ENCODE results near the gene RBCK1. TPM values are rescaled to one million over a fixed set of nuclear protein-coding genes. Genes with fewer than 3 reads are reported as not detected.
A peak's percentile ranks its signal among the peaks of the same experiment; 100 is the strongest.

Gene RBCK1
- polyA plus RNA-seq, 3 donors: 66.8 to 110 (median 70.8) TPM

- Histone ChIP-seq H3K4me2 (replicated peaks; ENCODE audit: extremely low read depth, low read length, poor library complexity, severe bottlenecking) (no peak overlapping the region), H3K27ac (ENCODE audit: low read depth in 1 of 2, low read length in 2 of 2) (no peak overlapping the region), H2AFZ (ENCODE audit: insufficient read depth, low read depth, low read length, poor library complexity, severe bottlenecking) (no peak overlapping the region), H4K20me1 (ENCODE audit: insufficient read depth, low read length) (peaks cover 3% of the 10 kb centered on the region), H3K79me2 (ENCODE audit: insufficient read depth, low read length) (peaks cover 9% of the 10 kb centered on the region), H3K36me3 (replicated peaks in 1 of 2; ENCODE audit: control insufficient read depth in 1 of 2, insufficient read depth in 2 of 2, low read length in 2 of 2) (no peaks in the 10 kb centered on the region), H3K9ac (ENCODE audit: insufficient read depth, low read length, poor library complexity, severe bottlenecking) (no peak overlapping the region), H3K27me3 (ENCODE audit: control insufficient read depth in 2 of 2, insufficient read depth in 2 of 2, low read length in 2 of 2) (no peaks in the 10 kb centered on the region), H3K4me3 (replicated peaks in 1 of 3; ENCODE audit: low read depth in 2 of 3, low read length in 3 of 3) (no peak overlapping the region), H3K4me1 (ENCODE audit: control insufficient read depth in 1 of 2, insufficient read depth in 2 of 2, low read length in 2 of 2) (peaks cover 12 to 17% of the 10 kb centered on the region in 2 donors), H3K9me3 (replicated peaks in 1 of 2; ENCODE audit: control insufficient read depth in 1 of 2, insufficient read depth in 1 of 2, low read length in 2 of 2) (peaks cover 0 to 6% of the 10 kb centered on the region in 2 donors)
- H3K27ac Mint-ChIP-seq: no peak overlapping the region
- intact Hi-C loops (cut with micrococcal nuclease): loop anchor here in 1 of 2 donors (10.0 kb wide), 1 partner anchor 49 kb away; no protein-coding TSS in a partner anchor
- WGBS (ENCODE audit: insufficient coverage): 100% methylated on average over 4 of the region's 4 CpGs
- no peak overlapping the region for H3K4me3 Mint-ChIP-seq
- no peak for TF ChIP-seq CTCF (IDR thresholded peaks at IDR 0.05)
- no peaks in the 10 kb centered on the region for H3K36me3 Mint-ChIP-seq
- peaks cover 1 to 4% (median 3%) of the 10 kb centered on the region in 3 donors for H3K27me3 Mint-ChIP-seq (ENCODE audit: low read depth in 3 of 3)
- no peak for DNase-seq
- H3K9me3 Mint-ChIP-seq: peaks cover 1 to 7% (median 4%) of the 10 kb centered on the region in 7 donors
- peaks cover 14% of the 10 kb centered on the region for H3K4me1 Mint-ChIP-seq
These were observed 4.0 kb upstream of the RBCK1 start for GRCh38 chr20:404088-404487.

- Mint-ChIP-seq H3K36me3 (peaks cover 18% of the 10 kb centered on the region in 2 donors), H3K4me1 (peaks cover 28% of the 10 kb centered on the region), H3K9me3 (peaks cover 1 to 7% (median 4%) of the 10 kb centered on the region in 7 donors), H3K27ac (peak overlapping the region in 2 of 7 donors; percentile 52 to 88), H3K4me3 (peak overlapping the region; percentile 80 to 91), H3K27me3 (ENCODE audit: low read depth in 3 of 3) (peaks cover 1 to 4% (median 3%) of the 10 kb centered on the region in 3 donors)
- no peak overlapping the region for H3K27ac ChIP-seq (ENCODE audit: low read depth in 1 of 2, low read length in 2 of 2)
- peak overlapping the region in 1 of 3 experiments; percentile 99 for H3K4me3 ChIP-seq (replicated peaks in 1 of 3; ENCODE audit: low read depth in 2 of 3, low read length in 3 of 3)
- intact Hi-C loops (cut with micrococcal nuclease): loop anchor here (5.0 to 10.0 kb wide), 3 partner anchors 34 to 56 kb away; partner anchors contain the start of gene TBC1D20 (in 2 of the 2)
- peaks cover 31% of the 10 kb centered on the region for H3K79me2 ChIP-seq (ENCODE audit: insufficient read depth, low read length)
- peaks cover 0 to 6% of the 10 kb centered on the region in 2 donors for H3K9me3 ChIP-seq (replicated peaks in 1 of 2; ENCODE audit: control insufficient read depth in 1 of 2, insufficient read depth in 1 of 2, low read length in 2 of 2)
- H3K36me3 ChIP-seq (replicated peaks in 1 of 2; ENCODE audit: control insufficient read depth in 1 of 2, insufficient read depth in 2 of 2, low read length in 2 of 2): peaks cover 8 to 18% of the 10 kb centered on the region in 2 donors
- H3K4me1 ChIP-seq (ENCODE audit: control insufficient read depth in 1 of 2, insufficient read depth in 2 of 2, low read length in 2 of 2): peaks cover 21 to 26% of the 10 kb centered on the region in 2 donors
- peak overlapping the region; percentile 93 for H2AFZ ChIP-seq (ENCODE audit: insufficient read depth, low read depth, low read length, poor library complexity, severe bottlenecking)
- H4K20me1 ChIP-seq (ENCODE audit: insufficient read depth, low read length): peaks cover 17% of the 10 kb centered on the region
- peak overlapping the region; percentile 92 for H3K4me2 ChIP-seq (replicated peaks; ENCODE audit: extremely low read depth, low read length, poor library complexity, severe bottlenecking)
- no peak for DNase-seq
- WGBS (ENCODE audit: insufficient coverage): 97% methylated on average over 3 of the region's 9 CpGs
- TF ChIP-seq CTCF (IDR thresholded peaks at IDR 0.05): no peak
- no peaks in the 10 kb centered on the region for H3K27me3 ChIP-seq (ENCODE audit: control insufficient read depth in 2 of 2, insufficient read depth in 2 of 2, low read length in 2 of 2)
- H3K9ac ChIP-seq (ENCODE audit: insufficient read depth, low read length, poor library complexity, severe bottlenecking): no peak overlapping the region
These were observed 1.6 kb upstream of the RBCK1 start for GRCh38 chr20:406200-407132.

Data from CD14-positive monocyte (primary cell).